GM12878 (cell line): Measurements from ENCODE around the gene NOS3. TPM values are rescaled to one million over a fixed set of nuclear protein-coding genes. Genes with fewer than 3 reads are reported as not detected.
A peak's percentile ranks its signal among the peaks of the same experiment; 100 is the strongest.

Experiments
- CBX3 ChIP-seq: fragments of 200-600 bp; sonication (generic); IDR thresholded peaks from 2 replicates; pipeline ENCODE4 v1.6.1; 2016; ENCODE audit warnings: low read depth, borderline replicate concordance
- MYC ChIP-seq: IDR thresholded peaks from 2 replicates; pipeline ENCODE4 v1.6.1; 2011; ENCODE audit warnings: mild to moderate bottlenecking, low read length, moderate library complexity, inconsistent platforms; ENCODE audit not compliant: insufficient read depth, insufficient replicate concordance, insufficient read length, severe bottlenecking
- POU2F2 ChIP-seq: IDR thresholded peaks from 3 replicates; pipeline ENCODE4 v1.6.1; 2011; ENCODE audit warnings: low read depth, mild to moderate bottlenecking, low read length, borderline replicate concordance
- SMC3 ChIP-seq: IDR thresholded peaks from 2 replicates; pipeline ENCODE4 v1.6.1; 2011; ENCODE audit warnings: low read length, improper control_type of control experiment, borderline replicate concordance
- SREBF1 ChIP-seq: IDR thresholded peaks from 2 replicates; pipeline ENCODE4 v1.6.1; 2012; ENCODE audit warnings: mild to moderate bottlenecking, low read length
- STAT1 ChIP-seq: fragments of 450-650 bp; conservative IDR thresholded peaks from 2 replicates; pipeline ENCODE4 v1.6.1; 2014; ENCODE audit warnings: antibody characterized with exemption, mild to moderate bottlenecking
- polyA plus RNA-seq, 11 experiments: library from polyadenylated mRNA; depleted of rRNA in 4 of 11; unstranded in 6 of 11; stranded (reverse) in 5 of 11; fragments of >200 nt; fragmentation: Nextera tagmentation in 4 of 11; fragmentation: Illumina TruSeq in 1 of 11; extraction: Ambion mirVana in 4 of 11; extraction: Trizol in 1 of 11; gene quantifications; 1 replicate in 1 of 11; 2 replicates in 10 of 11; pipeline versions ENCODE4 v1.2.1 to v1.2.3, GENCODE V29; 2011 to 2016; ENCODE audit warnings: inconsistent platforms in 2 of 11, missing spikeins in 2 of 11, low read depth in 1 of 11
- total RNA-seq, 4 experiments: library from RNA; depleted of rRNA in 3 of 4; stranded (reverse); fragments of >200 nt in 3 of 4; fragmentation: Illumina TruSeq in 1 of 4; extraction: Trizol in 1 of 4; gene quantifications; 2 replicates each; pipeline versions ENCODE4 v1.2.1 to v1.2.3, GENCODE V29; 2013 to 2021
- TF ChIP-seq, protein P1 (sequence below): fragments of 150-350 bp; IDR thresholded peaks from 2 replicates; pipeline ENCODE4 v1.6.1; 2016; ENCODE audit warnings: low read depth, low read length

The NOS3 gene
- total and polyA plus RNA-seq, 10 of the 15 experiments (the other 5 are each of a cell fraction or from before 2014, with no cell fraction given), result 0.06 to 0.92 (median 0.30) TPM; not detected in 3

DNA sequence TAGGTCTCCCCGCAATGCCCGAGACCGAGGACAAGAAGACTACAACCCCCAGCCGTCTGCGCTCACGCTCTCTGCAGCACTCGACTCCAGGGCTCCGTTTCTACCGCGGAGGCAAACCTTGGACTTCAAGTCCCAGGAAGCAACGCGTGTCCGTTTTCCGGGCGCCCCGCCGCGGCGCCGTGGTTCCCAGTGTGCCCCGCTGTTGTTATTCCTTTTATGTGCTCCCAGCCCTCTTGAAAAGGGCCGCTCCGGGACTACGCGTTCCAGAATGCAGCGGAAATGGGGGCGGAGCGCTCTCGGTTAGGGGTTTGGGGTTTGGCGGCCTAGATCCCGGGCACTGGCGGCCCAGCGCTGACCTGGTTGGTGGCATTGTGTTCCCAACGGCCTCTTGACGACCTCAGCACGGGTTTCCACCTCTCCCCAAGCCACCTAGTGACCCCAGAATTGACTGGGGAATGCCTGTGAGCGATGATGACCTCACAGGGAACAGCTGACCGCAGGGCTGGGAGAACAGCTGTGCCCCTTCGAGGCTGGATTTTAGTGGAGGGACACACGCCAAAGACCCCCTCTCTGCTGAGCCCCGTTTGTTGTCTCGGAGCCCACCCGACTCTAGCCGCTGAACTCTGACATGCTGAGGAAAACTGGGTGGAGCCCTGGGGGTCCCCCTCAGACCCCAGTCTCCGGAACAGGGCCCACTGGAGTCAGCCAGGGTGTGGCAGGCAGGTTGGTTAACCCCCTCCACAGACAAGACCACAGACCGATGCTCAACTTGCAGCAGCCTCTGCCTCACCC lies 67.4 kb downstream of the NOS3 start (continued):
- TF ChIP-seq STAT1 (no peak), CBX3 (no peak), POU2F2 (no peak), SREBF1 (peak; percentile 82; the same call in 1 of the 2 replicates), SMC3 (no peak), MYC (no peak)
- TF ChIP-seq, protein P1, sequence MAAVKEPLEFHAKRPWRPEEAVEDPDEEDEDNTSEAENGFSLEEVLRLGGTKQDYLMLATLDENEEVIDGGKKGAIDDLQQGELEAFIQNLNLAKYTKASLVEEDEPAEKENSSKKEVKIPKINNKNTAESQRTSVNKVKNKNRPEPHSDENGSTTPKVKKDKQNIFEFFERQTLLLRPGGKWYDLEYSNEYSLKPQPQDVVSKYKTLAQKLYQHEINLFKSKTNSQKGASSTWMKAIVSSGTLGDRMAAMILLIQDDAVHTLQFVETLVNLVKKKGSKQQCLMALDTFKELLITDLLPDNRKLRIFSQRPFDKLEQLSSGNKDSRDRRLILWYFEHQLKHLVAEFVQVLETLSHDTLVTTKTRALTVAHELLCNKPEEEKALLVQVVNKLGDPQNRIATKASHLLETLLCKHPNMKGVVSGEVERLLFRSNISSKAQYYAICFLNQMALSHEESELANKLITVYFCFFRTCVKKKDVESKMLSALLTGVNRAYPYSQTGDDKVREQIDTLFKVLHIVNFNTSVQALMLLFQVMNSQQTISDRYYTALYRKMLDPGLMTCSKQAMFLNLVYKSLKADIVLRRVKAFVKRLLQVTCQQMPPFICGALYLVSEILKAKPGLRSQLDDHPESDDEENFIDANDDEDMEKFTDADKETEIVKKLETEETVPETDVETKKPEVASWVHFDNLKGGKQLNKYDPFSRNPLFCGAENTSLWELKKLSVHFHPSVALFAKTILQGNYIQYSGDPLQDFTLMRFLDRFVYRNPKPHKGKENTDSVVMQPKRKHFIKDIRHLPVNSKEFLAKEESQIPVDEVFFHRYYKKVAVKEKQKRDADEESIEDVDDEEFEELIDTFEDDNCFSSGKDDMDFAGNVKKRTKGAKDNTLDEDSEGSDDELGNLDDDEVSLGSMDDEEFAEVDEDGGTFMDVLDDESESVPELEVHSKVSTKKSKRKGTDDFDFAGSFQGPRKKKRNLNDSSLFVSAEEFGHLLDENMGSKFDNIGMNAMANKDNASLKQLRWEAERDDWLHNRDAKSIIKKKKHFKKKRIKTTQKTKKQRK, result no peak
